Measurements from ENCODE around the gene PRG2.

PRG2 gene

GRCh38 chr11:57396744-57397143 is 6.3 kb upstream of the PRG2 start:
- no peak for DNase-seq (ENCODE audit: low read depth, low spot score)

GRCh38 chr11:57395905-57396623 is 5.6 kb upstream of the PRG2 start:
- DNase-seq (ENCODE audit: low read depth, low spot score): no peak

- DNase-seq (ENCODE audit: low read depth, low spot score): no peak
Measured at GRCh38 chr11:57394203-57394965, 3.9 kb upstream of the PRG2 start.

GRCh38 chr11:57392763-57393105 is 2.3 kb upstream of the PRG2 start:
- no peak for DNase-seq (ENCODE audit: low read depth, low spot score)

- DNase-seq (ENCODE audit: low read depth, low spot score): no peak
Measured at GRCh38 chr11:57392066-57392762, 1.8 kb upstream of the PRG2 start.

- DNase-seq (ENCODE audit: low read depth, low spot score): no peak
Measured at GRCh38 chr11:57391539-57391938, 1.1 kb upstream of the PRG2 start.

- no peak for DNase-seq (ENCODE audit: low read depth, low spot score)
Measured at GRCh38 chr11:57391111-57391510, 661 bp upstream of the PRG2 start.

GRCh38 chr11:57387289-57388030 is 3.0 kb downstream of the PRG2 start:
- DNase-seq (ENCODE audit: low read depth, low spot score): no peak

GRCh38 chr11:57386178-57386940 is 4.1 kb downstream of the PRG2 start:
- DNase-seq (ENCODE audit: low read depth, low spot score): no peak

GRCh38 chr11:57380975-57381374 is 9.5 kb downstream of the PRG2 start, which contains the start of gene PRG3:
TSS of gene PRG3 (minus strand) at chr11:57381150. CDS start at chr11:57380708, 442 bp downstream.
- DNase-seq (ENCODE audit: low read depth, low spot score): no peak

GRCh38 chr11:57379732-57380131 is 10.7 kb downstream of the PRG2 start:
- DNase-seq (ENCODE audit: low read depth, low spot score): no peak

GRCh38 chr11:57378186-57378585 is 12.3 kb downstream of the PRG2 start:
- DNase-seq (ENCODE audit: low read depth, low spot score): no peak

GRCh38 chr11:57377107-57377506 is 13.3 kb downstream of the PRG2 start:
- DNase-seq (ENCODE audit: low read depth, low spot score): no peak

GRCh38 chr11:57376095-57377090 is 14.1 kb downstream of the PRG2 start:
- no peak for DNase-seq (ENCODE audit: low read depth, low spot score)

GRCh38 chr11:57375490-57375889 is 15.0 kb downstream of the PRG2 start:
- no peak for DNase-seq (ENCODE audit: low read depth, low spot score)

GRCh38 chr11:57374966-57375365 is 15.5 kb downstream of the PRG2 start:
- no peak for DNase-seq (ENCODE audit: low read depth, low spot score)

- DNase-seq (ENCODE audit: low read depth, low spot score): no peak
Measured at GRCh38 chr11:57373146-57373545, 17.3 kb downstream of the PRG2 start.

- no peak for DNase-seq (ENCODE audit: low read depth, low spot score)
Measured at GRCh38 chr11:57370941-57371340, 19.5 kb downstream of the PRG2 start.

GRCh38 chr11:57370251-57370650 is 20.2 kb downstream of the PRG2 start:
- DNase-seq (ENCODE audit: low read depth, low spot score): no peak

GRCh38 chr11:57368845-57369232 is 21.6 kb downstream of the PRG2 start:
- DNase-seq (ENCODE audit: low read depth, low spot score): no peak
